HL-60 (cell line): ENCODE data around the gene WIZ.

Source experiments
- GABPA ChIP-seq: IDR thresholded peaks from 2 replicates; pipeline ENCODE4 v1.6.1; 2012; ENCODE audit warnings: low read depth
- POLR2AphosphoS5 ChIP-seq: IDR thresholded peaks from 2 replicates; pipeline ENCODE4 v1.6.1; 2012; ENCODE audit warnings: low read depth
- TF ChIP-seq, protein P1 (sequence below): IDR thresholded peaks from one replicate; pipeline ENCODE4 v1.5.1; 2011; ENCODE audit warnings: low read length, control low read depth, inconsistent platforms; ENCODE audit not compliant: insufficient read depth

DNA sequence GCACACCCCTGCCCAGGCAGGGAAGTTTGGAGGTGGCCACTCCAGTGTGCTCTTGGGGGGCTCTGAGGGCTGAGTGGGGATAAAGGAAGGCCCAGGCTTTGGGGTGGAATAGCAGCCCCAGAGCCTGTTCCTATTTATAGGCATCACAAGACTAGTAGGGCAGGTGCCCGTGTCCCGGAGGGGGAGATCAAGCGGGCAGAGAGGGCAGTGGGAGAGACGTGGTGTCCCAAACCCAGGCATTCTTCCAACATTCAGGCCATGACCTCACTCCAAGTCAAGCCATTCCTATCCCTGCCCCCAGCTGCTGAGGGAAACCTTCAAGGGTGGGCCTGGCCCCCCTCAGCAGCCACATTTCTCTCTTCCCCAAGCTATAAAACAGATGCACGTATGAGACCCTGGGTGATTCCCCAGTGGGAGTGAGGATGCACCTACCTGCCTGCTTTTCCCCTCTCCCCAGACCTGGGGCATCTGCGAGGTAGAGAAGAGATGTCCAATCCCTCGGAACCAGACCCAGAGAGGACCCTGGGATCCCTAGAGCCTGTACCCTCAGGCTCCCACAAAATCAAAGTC, 3.9 kb downstream of the WIZ start:
- TF ChIP-seq, protein P1, sequence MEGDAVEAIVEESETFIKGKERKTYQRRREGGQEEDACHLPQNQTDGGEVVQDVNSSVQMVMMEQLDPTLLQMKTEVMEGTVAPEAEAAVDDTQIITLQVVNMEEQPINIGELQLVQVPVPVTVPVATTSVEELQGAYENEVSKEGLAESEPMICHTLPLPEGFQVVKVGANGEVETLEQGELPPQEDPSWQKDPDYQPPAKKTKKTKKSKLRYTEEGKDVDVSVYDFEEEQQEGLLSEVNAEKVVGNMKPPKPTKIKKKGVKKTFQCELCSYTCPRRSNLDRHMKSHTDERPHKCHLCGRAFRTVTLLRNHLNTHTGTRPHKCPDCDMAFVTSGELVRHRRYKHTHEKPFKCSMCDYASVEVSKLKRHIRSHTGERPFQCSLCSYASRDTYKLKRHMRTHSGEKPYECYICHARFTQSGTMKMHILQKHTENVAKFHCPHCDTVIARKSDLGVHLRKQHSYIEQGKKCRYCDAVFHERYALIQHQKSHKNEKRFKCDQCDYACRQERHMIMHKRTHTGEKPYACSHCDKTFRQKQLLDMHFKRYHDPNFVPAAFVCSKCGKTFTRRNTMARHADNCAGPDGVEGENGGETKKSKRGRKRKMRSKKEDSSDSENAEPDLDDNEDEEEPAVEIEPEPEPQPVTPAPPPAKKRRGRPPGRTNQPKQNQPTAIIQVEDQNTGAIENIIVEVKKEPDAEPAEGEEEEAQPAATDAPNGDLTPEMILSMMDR = no peak
- TF ChIP-seq GABPA = no peak
- TF ChIP-seq POLR2AphosphoS5 = no peak
